H1 (cell line): ENCODE measurements around the gene ILDR2. TPM values are rescaled to one million over a fixed set of nuclear protein-coding genes. Genes with fewer than 3 reads are reported as not detected.

ENCODE experiments used
- CTCF ChIA-PET: fragments of 300-600 bp; sonication (Branson Sonifier 250); formaldehyde crosslinking; loops from one replicate; lab custom pipeline; 2021; ENCODE audit not compliant: partially characterized antibody; lab: Charles Lee
- POLR2A ChIA-PET: fragments of 300-600 bp; sonication (Branson Sonifier 250); formaldehyde crosslinking; loops from one replicate; lab custom pipeline; 2021; ENCODE audit warnings: inconsistent platforms; ENCODE audit not compliant: partially characterized antibody; lab: Charles Lee
- DNase-seq, 2 experiments: peaks; one replicate each; pipeline versions ENCODE4 v3.0.0 to v3.0.0-alpha.2; 2010 to 2022; ENCODE audit warnings: low spot score in 2 of 2, low read depth in 1 of 2, mixed read lengths in 1 of 2
- FAIRE-seq: peaks from 2 replicates; lab custom pipeline; 2011; peaks lifted over from hg19 to GRCh38; lab: Jason Lieb, UNC
- H2AFZ ChIP-seq: 2 replicates; pipeline ENCODE4 v1.8.1; 2012; ENCODE audit warnings: low read length, inconsistent platforms
- H2AK5ac ChIP-seq: 2 replicates; pipeline ENCODE4 v1.6.1; 2013; ENCODE audit warnings: low read depth, low read length
- H2BK120ac ChIP-seq: replicated peaks from 2 replicates; pipeline ENCODE3; 2013; ENCODE audit warnings: low read depth, low read length, inconsistent platforms
- H2BK12ac ChIP-seq: 2 replicates; pipeline ENCODE4 v1.6.1; 2013; ENCODE audit warnings: low read depth, low read length
- H2BK15ac ChIP-seq: 2 replicates; pipeline ENCODE4 v1.6.1; 2013; ENCODE audit warnings: low read length
- H2BK20ac ChIP-seq: 2 replicates; pipeline ENCODE4 v1.6.1; 2013; ENCODE audit warnings: low read length
- H2BK5ac ChIP-seq: 2 replicates; pipeline ENCODE4 v1.6.1; 2013; ENCODE audit warnings: low read depth, low read length
- H3K14ac ChIP-seq: 2 replicates; pipeline ENCODE4 v1.6.1; 2013; ENCODE audit warnings: inconsistent platforms; ENCODE audit not compliant: insufficient read length
- H3K18ac ChIP-seq: 2 replicates; pipeline ENCODE4 v1.6.1; 2013; ENCODE audit warnings: low read length; ENCODE audit errors: extremely low read depth
- H3K23ac ChIP-seq: 2 replicates; pipeline ENCODE4 v1.6.1; 2013; ENCODE audit warnings: inconsistent platforms; ENCODE audit not compliant: insufficient read length
- H3K23me2 ChIP-seq: 2 replicates; pipeline ENCODE4 v1.6.1; 2013; ENCODE audit warnings: low read depth, low read length
- H3K27ac ChIP-seq: 2 replicates; pipeline ENCODE4 v1.6.1; 2011; ENCODE audit warnings: low read depth, low read length, inconsistent platforms
- H3K27me3 ChIP-seq, 4 experiments: replicated peaks in 1 of 4; 1 replicate in 1 of 4; 2 replicates in 3 of 4; pipeline versions ENCODE4 v1.6.1 to v1.8.1; 2011 to 2013; ENCODE audit warnings: low read length in 3 of 4, mild to moderate bottlenecking in 3 of 4, inconsistent platforms in 2 of 4, mixed read lengths in 2 of 4, moderate library complexity in 1 of 4; ENCODE audit not compliant: control insufficient read depth in 3 of 4, insufficient read depth in 3 of 4; ENCODE audit errors: extremely low read depth in 1 of 4
- H3K36me3 ChIP-seq, 4 experiments: 2 replicates each; pipeline versions ENCODE4 v1.6.1 to v1.8.1; 2011 to 2013; ENCODE audit warnings: mild to moderate bottlenecking in 4 of 4, low read length in 3 of 4, moderate library complexity in 2 of 4, control low read depth in 1 of 4, inconsistent platforms in 1 of 4; ENCODE audit not compliant: insufficient read depth in 4 of 4, control insufficient read depth in 2 of 4
- H3K4ac ChIP-seq: replicated peaks from 2 replicates; pipeline ENCODE3; 2013; ENCODE audit warnings: low read length, low read depth, mixed read lengths, inconsistent platforms; ENCODE audit not compliant: insufficient read length
- H3K4me1 ChIP-seq, 4 experiments: replicated peaks in 1 of 4; 1 replicate in 1 of 4; 2 replicates in 3 of 4; pipeline versions ENCODE4 v1.6.1 to v1.8.1; 2011 to 2013; ENCODE audit warnings: low read length in 3 of 4, inconsistent platforms in 2 of 4, mixed read lengths in 1 of 4; ENCODE audit not compliant: insufficient read depth in 4 of 4, control insufficient read depth in 3 of 4
- H3K4me2 ChIP-seq, 2 experiments: 2 replicates each; pipeline versions ENCODE4 v1.6.1 to v1.8.1; 2011 to 2013; ENCODE audit warnings: low read depth in 2 of 2, low read length in 2 of 2, control low read depth in 1 of 2, inconsistent platforms in 1 of 2, mild to moderate bottlenecking in 1 of 2; ENCODE audit not compliant: insufficient read depth in 1 of 2
- H3K4me3 ChIP-seq, 4 experiments: fragments of 200-600, 300-600 bp in 1 of 4; sonication (generic), shearing (Covaris generic), sonication (Bioruptor Twin) in 1 of 4; 2 replicates each; pipeline versions ENCODE4 v1.5.1 to v1.8.1; 2011 to 2016; ENCODE audit warnings: low read length in 4 of 4, low read depth in 3 of 4, control low read depth in 2 of 4, inconsistent platforms in 2 of 4, mild to moderate bottlenecking in 2 of 4, mixed read lengths in 1 of 4, moderate library complexity in 1 of 4; ENCODE audit not compliant: insufficient read depth in 2 of 4; ENCODE audit errors: extremely low read depth in 1 of 4
- H3K56ac ChIP-seq: replicated peaks from 2 replicates; pipeline ENCODE3; 2013; ENCODE audit warnings: low read depth, mild to moderate bottlenecking, mixed read lengths, low read length, inconsistent platforms; ENCODE audit not compliant: insufficient read length
- H3K79me1 ChIP-seq: 2 replicates; pipeline ENCODE4 v1.6.1; 2013; ENCODE audit warnings: low read depth, low read length, control low read depth
- H3K79me2 ChIP-seq, 2 experiments: 2 replicates each; pipeline versions ENCODE4 v1.6.1 to v1.8.1; 2012 to 2013; ENCODE audit warnings: low read length in 2 of 2, mild to moderate bottlenecking in 2 of 2, inconsistent platforms in 1 of 2; ENCODE audit not compliant: insufficient read depth in 2 of 2, control insufficient read depth in 1 of 2
- H3K9ac ChIP-seq, 4 experiments: replicated peaks in 1 of 4; 1 replicate in 1 of 4; 2 replicates in 3 of 4; pipeline versions ENCODE4 v1.6.1 to v1.8.1; 2011 to 2013; ENCODE audit warnings: low read depth in 3 of 4, low read length in 3 of 4, control low read depth in 2 of 4, mild to moderate bottlenecking in 2 of 4, moderate library complexity in 2 of 4, inconsistent platforms in 1 of 4; ENCODE audit errors: extremely low read depth in 1 of 4
- H3K9me3 ChIP-seq, 2 experiments: 2 replicates each; pipeline versions ENCODE4 v1.6.1 to v1.8.1; 2012 to 2013; ENCODE audit warnings: mild to moderate bottlenecking in 2 of 2, moderate library complexity in 2 of 2, control low read depth in 1 of 2, inconsistent platforms in 1 of 2, low read depth in 1 of 2, low read length in 1 of 2, mixed read lengths in 1 of 2; ENCODE audit not compliant: insufficient read depth in 2 of 2
- H4K20me1 ChIP-seq, 2 experiments: replicated peaks in 1 of 2; 2 replicates each; pipeline versions ENCODE3 to v1.8.1; 2011 to 2013; ENCODE audit warnings: inconsistent platforms in 2 of 2, low read length in 2 of 2, mild to moderate bottlenecking in 1 of 2; ENCODE audit not compliant: insufficient read depth in 2 of 2, control insufficient read depth in 1 of 2
- H4K5ac ChIP-seq: 2 replicates; pipeline ENCODE4 v1.6.1; 2013; ENCODE audit warnings: low read length, low read depth, mixed read lengths, inconsistent platforms; ENCODE audit not compliant: insufficient read length
- H4K8ac ChIP-seq: 2 replicates; pipeline ENCODE4 v1.8.0; 2013; ENCODE audit warnings: mild to moderate bottlenecking, moderate library complexity, low read length, inconsistent platforms; ENCODE audit not compliant: insufficient read depth; ENCODE audit errors: extremely low read depth
- H4K91ac ChIP-seq: replicated peaks from 2 replicates; pipeline ENCODE3; 2013; ENCODE audit warnings: low read length, mixed read lengths, inconsistent platforms; ENCODE audit not compliant: insufficient read length
- RAD21 ChIP-seq, 2 experiments: IDR thresholded peaks in 1 of 2; conservative IDR thresholded peaks in 1 of 2; 2 replicates each; pipeline ENCODE4 v1.6.1; 2011; ENCODE audit warnings: low read depth in 2 of 2, low read length in 2 of 2, improper control_type of control experiment in 1 of 2, inconsistent platforms in 1 of 2, mild to moderate bottlenecking in 1 of 2, moderate library complexity in 1 of 2
- SP1 ChIP-seq: IDR thresholded peaks from 2 replicates; pipeline ENCODE4 v1.6.1; 2011; ENCODE audit warnings: low read depth, low read length
- polyA plus RNA-seq, 7 experiments: library from polyadenylated mRNA; depleted of rRNA in 3 of 7; stranded (reverse) in 5 of 7; unstranded in 2 of 7; fragments of >200 nt in 5 of 7; fragments of 200-250 nt in 2 of 7; gene quantifications; 1 replicate in 5 of 7; 2 replicates in 1 of 7; 4 replicates in 1 of 7; pipeline versions ENCODE4 v1.2.1 to v1.2.3, GENCODE V29; 2011 to 2013; ENCODE audit warnings: missing spikeins in 2 of 7, mixed read lengths in 2 of 7
- total RNA-seq: library from RNA; stranded (reverse); fragmentation: NEBNext Ultra II Directional; extraction: Animal tissue kit (Norgen Biotek cat#: 25700); gene quantifications from 2 replicates; pipeline ENCODE4 v1.2.1, GENCODE V29; 2021
- TF ChIP-seq, protein P1 (sequence below): IDR thresholded peaks from 2 replicates; pipeline ENCODE4 v1.6.1; 2012; ENCODE audit warnings: low read length, inconsistent platforms

The ILDR2 gene
- total and polyA plus RNA-seq, 2 of the 8 experiments (the other 6 are each of a cell fraction or from before 2014, with no cell fraction given): 0.85 to 0.86 TPM

DNA sequence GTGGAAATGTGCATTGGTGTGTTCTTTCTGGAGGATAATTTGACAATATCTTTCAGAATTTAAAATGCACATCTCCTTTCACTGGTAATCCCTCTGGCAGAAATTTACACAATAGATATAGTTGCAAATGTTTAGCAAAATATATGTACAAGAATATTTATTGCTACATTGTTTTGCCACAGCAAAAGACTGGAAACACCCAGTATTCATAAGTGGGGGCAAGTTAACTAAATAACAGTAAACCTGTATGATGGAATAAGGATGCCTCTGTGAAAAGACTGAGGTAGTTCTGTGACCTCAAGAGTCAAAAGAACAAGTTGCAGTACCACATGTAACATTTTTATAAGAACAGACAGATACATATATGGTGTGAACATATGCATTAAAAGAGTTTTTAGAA, 85.6 kb downstream of the ILDR2 start:
- H3K4me3 ChIP-seq: no peak overlapping the region
- H2BK120ac ChIP-seq: no peak overlapping the region
- H3K9me3 ChIP-seq: no peaks in the 10 kb centered on the region
- CTCF ChIA-PET: interaction anchor here (13.4 kb wide), 2 partner anchors 20 to 169 kb away, joined by 152 to 305 read pairs; no protein-coding TSS in a partner anchor
- no peaks in the 10 kb centered on the region for H3K4me1 ChIP-seq
- H2BK5ac ChIP-seq: no peak overlapping the region
- H3K4ac ChIP-seq: no peak overlapping the region
- H3K27ac ChIP-seq: no peak overlapping the region
- H2BK15ac ChIP-seq: no peak overlapping the region
- H4K20me1 ChIP-seq: no peaks in the 10 kb centered on the region
- no peak overlapping the region for H3K56ac ChIP-seq
- H3K79me2 ChIP-seq: no peaks in the 10 kb centered on the region
- H3K23ac ChIP-seq: no peak overlapping the region
- TF ChIP-seq SP1 (no peak), RAD21 (IDR thresholded peaks at IDR 0.05 in 1 of 2, conservative IDR thresholded peaks at IDR 0.05 in 1 of 2; ENCODE audit: low read depth in 2 of 2, low read length in 2 of 2) (no peak)
- TF ChIP-seq, protein P1, sequence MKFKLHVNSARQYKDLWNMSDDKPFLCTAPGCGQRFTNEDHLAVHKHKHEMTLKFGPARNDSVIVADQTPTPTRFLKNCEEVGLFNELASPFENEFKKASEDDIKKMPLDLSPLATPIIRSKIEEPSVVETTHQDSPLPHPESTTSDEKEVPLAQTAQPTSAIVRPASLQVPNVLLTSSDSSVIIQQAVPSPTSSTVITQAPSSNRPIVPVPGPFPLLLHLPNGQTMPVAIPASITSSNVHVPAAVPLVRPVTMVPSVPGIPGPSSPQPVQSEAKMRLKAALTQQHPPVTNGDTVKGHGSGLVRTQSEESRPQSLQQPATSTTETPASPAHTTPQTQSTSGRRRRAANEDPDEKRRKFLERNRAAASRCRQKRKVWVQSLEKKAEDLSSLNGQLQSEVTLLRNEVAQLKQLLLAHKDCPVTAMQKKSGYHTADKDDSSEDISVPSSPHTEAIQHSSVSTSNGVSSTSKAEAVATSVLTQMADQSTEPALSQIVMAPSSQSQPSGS: no peak
- TF ChIP-seq, all 59 proteins: peak for 0
- no peak for FAIRE-seq
- peaks cover 0 to 3% (median 1%) of the 10 kb centered on the region in 4 experiments; a peak in 4 of 7 replicates for H3K27me3 ChIP-seq
- no peak for DNase-seq
- POLR2A ChIA-PET: no interaction called here
- H3K23me2 ChIP-seq: no peaks in the 10 kb centered on the region
- H3K9ac ChIP-seq: no peak overlapping the region
- H3K36me3 ChIP-seq: no peaks in the 10 kb centered on the region
- H2BK20ac ChIP-seq: no peak overlapping the region
- no peak overlapping the region for H2BK12ac ChIP-seq
- H4K91ac ChIP-seq: no peak overlapping the region
- H3K18ac ChIP-seq: no peak overlapping the region
- no peak overlapping the region for H4K8ac ChIP-seq
- H2AK5ac ChIP-seq: no peak overlapping the region
- no peak overlapping the region for H3K14ac ChIP-seq
- no peaks in the 10 kb centered on the region for H3K79me1 ChIP-seq
- no peak overlapping the region for H4K5ac ChIP-seq
- H2AFZ ChIP-seq: no peak overlapping the region
- no peak overlapping the region for H3K4me2 ChIP-seq
